CD4-positive, CD25-positive, alpha-beta regulatory T cell (primary cell): ENCODE results near the gene EPHB2. TPM values are rescaled to one million over a fixed set of nuclear protein-coding genes. Genes with fewer than 3 reads are reported as not detected.

Experiments used
- ATAC-seq, 2 donors: fragments of 150-1000 bp; cut with Tn5 transposase; one replicate each; pipeline ENCODE4 v1.10.0; 2021; ENCODE audit warnings: low read depth in 2 of 2, moderate number of reproducible peaks in 2 of 2, moderate library complexity in 1 of 2
- DNase-seq, 3 donors: peaks; one replicate each; pipeline versions ENCODE4 v3.0.0 to v3.0.0-alpha.2; 2012 to 2022; ENCODE audit warnings: mixed read lengths in 1 of 3
- H3K27ac ChIP-seq: one replicate; pipeline ENCODE4 v1.7.0; 2013; ENCODE audit warnings: mild to moderate bottlenecking, low read length; ENCODE audit not compliant: insufficient read depth, poor library complexity, severe bottlenecking
- H3K27me3 ChIP-seq: one replicate; pipeline ENCODE4 v1.7.0; 2013; ENCODE audit warnings: low read length; ENCODE audit not compliant: control insufficient read depth, insufficient read depth
- H3K36me3 ChIP-seq: one replicate; pipeline ENCODE4 v1.7.0; 2013; ENCODE audit warnings: mild to moderate bottlenecking, low read length, moderate library complexity; ENCODE audit not compliant: control insufficient read depth, insufficient read depth
- H3K4me1 ChIP-seq: 2 replicates; pipeline ENCODE4 v1.7.0; 2013; ENCODE audit warnings: mild to moderate bottlenecking, low read length; ENCODE audit not compliant: insufficient read depth, control insufficient read depth, poor library complexity, severe bottlenecking
- H3K4me3 ChIP-seq: one replicate; pipeline ENCODE4 v1.7.0; 2013; ENCODE audit warnings: low read depth, mild to moderate bottlenecking, low read length, moderate library complexity
- H3K9me3 ChIP-seq, 2 experiments: 1 replicate in 1 of 2; 2 replicates in 1 of 2; pipeline ENCODE4 v1.7.0; 2013; ENCODE audit warnings: low read length in 2 of 2, mild to moderate bottlenecking in 1 of 2, moderate library complexity in 1 of 2; ENCODE audit not compliant: control insufficient read depth in 2 of 2
- H3K27ac Mint-ChIP-seq, 3 donors: one replicate each; pipeline ENCODE4 v1.8.0; 2020 to 2022; ENCODE audit warnings: mild to moderate bottlenecking in 3 of 3, mixed read lengths in 3 of 3, moderate library complexity in 2 of 3
- H3K27me3 Mint-ChIP-seq: one replicate; pipeline ENCODE4 v1.8.0; 2022; ENCODE audit warnings: mild to moderate bottlenecking, mixed read lengths
- H3K36me3 Mint-ChIP-seq: one replicate; pipeline ENCODE4 v1.8.0; 2020; ENCODE audit warnings: mixed read lengths
- H3K4me1 Mint-ChIP-seq, 4 donors: one replicate each; pipeline ENCODE4 v1.8.0; 2020 to 2022; ENCODE audit warnings: mixed read lengths in 4 of 4, mild to moderate bottlenecking in 1 of 4
- H3K4me3 Mint-ChIP-seq, 4 donors: one replicate each; pipeline ENCODE4 v1.8.0; 2020 to 2022; ENCODE audit warnings: mild to moderate bottlenecking in 4 of 4, mixed read lengths in 4 of 4, moderate library complexity in 3 of 4
- H3K9me3 Mint-ChIP-seq, 7 donors: one replicate each; pipeline ENCODE4 v1.8.0; 2020 to 2022; ENCODE audit warnings: mixed read lengths in 7 of 7, mild to moderate bottlenecking in 3 of 7, moderate library complexity in 2 of 7
- polyA plus RNA-seq, 4 donors: library from polyadenylated mRNA; unstranded; fragments of 300-500 nt; fragmentation: Illumina TruSeq; gene quantifications; one replicate each; pipeline ENCODE4 v1.2.3, GENCODE V29; 2021
- total RNA-seq: library from RNA; stranded (reverse); gene quantifications from one replicate; pipeline ENCODE4 v1.2.3, GENCODE V29; 2022

Gene EPHB2
- total and polyA plus RNA-seq, 5 donors from 2014 or later, result not detected

DNA sequence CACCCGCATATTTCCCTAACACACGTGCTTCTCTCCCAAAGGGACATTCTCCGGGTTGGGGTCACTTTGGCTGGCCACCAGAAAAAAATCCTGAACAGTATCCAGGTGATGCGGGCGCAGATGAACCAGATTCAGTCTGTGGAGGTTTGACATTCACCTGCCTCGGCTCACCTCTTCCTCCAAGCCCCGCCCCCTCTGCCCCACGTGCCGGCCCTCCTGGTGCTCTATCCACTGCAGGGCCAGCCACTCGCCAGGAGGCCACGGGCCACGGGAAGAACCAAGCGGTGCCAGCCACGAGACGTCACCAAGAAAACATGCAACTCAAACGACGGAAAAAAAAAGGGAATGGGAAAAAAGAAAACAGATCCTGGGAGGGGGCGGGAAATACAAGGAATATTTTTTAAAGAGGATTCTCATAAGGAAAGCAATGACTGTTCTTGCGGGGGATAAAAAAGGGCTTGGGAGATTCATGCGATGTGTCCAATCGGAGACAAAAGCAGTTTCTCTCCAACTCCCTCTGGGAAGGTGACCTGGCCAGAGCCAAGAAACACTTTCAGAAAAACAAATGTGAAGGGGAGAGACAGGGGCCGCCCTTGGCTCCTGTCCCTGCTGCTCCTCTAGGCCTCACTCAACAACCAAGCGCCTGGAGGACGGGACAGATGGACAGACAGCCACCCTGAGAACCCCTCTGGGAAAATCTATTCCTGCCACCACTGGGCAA lies 202.9 kb downstream of the EPHB2 start:
- no peaks in the 10 kb centered on the region for H3K4me1 ChIP-seq
- H3K27ac Mint-ChIP-seq, result no peak overlapping the region
- no peaks in the 10 kb centered on the region for H3K27me3 ChIP-seq
- no peaks in the 10 kb centered on the region for H3K4me1 Mint-ChIP-seq
- ATAC-seq (no peak), DNase-seq (no peak)
- H3K27me3 Mint-ChIP-seq, result peaks cover 14% of the 10 kb centered on the region
- H3K36me3 ChIP-seq, result no peaks in the 10 kb centered on the region
- no peak overlapping the region for H3K4me3 Mint-ChIP-seq
- no peak overlapping the region for H3K4me3 ChIP-seq
- H3K27ac ChIP-seq, result no peak overlapping the region
- H3K36me3 Mint-ChIP-seq, result no peaks in the 10 kb centered on the region
- no peaks in the 10 kb centered on the region for H3K9me3 ChIP-seq
- H3K9me3 Mint-ChIP-seq, result peaks cover 0 to 1% (median 0%) of the 10 kb centered on the region in 7 donors

- Mint-ChIP-seq H3K4me3 (no peak overlapping the region), H3K36me3 (no peaks in the 10 kb centered on the region), H3K27me3 (peaks cover 14% of the 10 kb centered on the region), H3K4me1 (no peaks in the 10 kb centered on the region), H3K27ac (no peak overlapping the region), H3K9me3 (peaks cover 0 to 1% (median 0%) of the 10 kb centered on the region in 7 donors)
- H3K4me1 ChIP-seq, result no peaks in the 10 kb centered on the region
- no peak overlapping the region for H3K4me3 ChIP-seq
- H3K27me3 ChIP-seq, result no peaks in the 10 kb centered on the region
- H3K27ac ChIP-seq, result no peak overlapping the region
- no peaks in the 10 kb centered on the region for H3K9me3 ChIP-seq
- no peak for ATAC-seq
- DNase-seq, result no peak
- H3K36me3 ChIP-seq, result no peaks in the 10 kb centered on the region
Observed at GRCh38 chr1:22914156-22914555, 203.5 kb downstream of the EPHB2 start.

GRCh38 chr1:22914633-22915217 lies 204.1 kb downstream of the EPHB2 start:
- H3K4me1 ChIP-seq, result no peaks in the 10 kb centered on the region
- no peak overlapping the region for H3K4me3 Mint-ChIP-seq
- H3K27ac Mint-ChIP-seq, result no peak overlapping the region
- H3K27ac ChIP-seq, result no peak overlapping the region
- H3K36me3 ChIP-seq, result no peaks in the 10 kb centered on the region
- H3K36me3 Mint-ChIP-seq, result no peaks in the 10 kb centered on the region
- DNase-seq, result no peak
- peaks cover 14% of the 10 kb centered on the region for H3K27me3 Mint-ChIP-seq
- no peak overlapping the region for H3K4me3 ChIP-seq
- H3K9me3 ChIP-seq, result no peaks in the 10 kb centered on the region
- no peaks in the 10 kb centered on the region for H3K4me1 Mint-ChIP-seq
- no peaks in the 10 kb centered on the region for H3K27me3 ChIP-seq
- peaks cover 0 to 1% (median 0%) of the 10 kb centered on the region in 7 donors for H3K9me3 Mint-ChIP-seq
- ATAC-seq, result no peak

GRCh38 chr1:22915231-22915630 lies 204.6 kb downstream of the EPHB2 start:
- no peaks in the 10 kb centered on the region for H3K4me1 ChIP-seq
- no peaks in the 10 kb centered on the region for H3K9me3 ChIP-seq
- H3K4me3 ChIP-seq, result no peak overlapping the region
- no peak overlapping the region for H3K27ac ChIP-seq
- Mint-ChIP-seq H3K36me3 (no peaks in the 10 kb centered on the region), H3K9me3 (peaks cover 0 to 1% (median 0%) of the 10 kb centered on the region in 7 donors), H3K4me3 (no peak overlapping the region), H3K27ac (no peak overlapping the region), H3K27me3 (peaks cover 14% of the 10 kb centered on the region), H3K4me1 (no peaks in the 10 kb centered on the region)
- ATAC-seq, result no peak
- DNase-seq, result no peak
- H3K36me3 ChIP-seq, result no peaks in the 10 kb centered on the region
- no peaks in the 10 kb centered on the region for H3K27me3 ChIP-seq

GRCh38 chr1:22915816-22916470 lies 205.3 kb downstream of the EPHB2 start:
- Mint-ChIP-seq H3K9me3 (peaks cover 0 to 1% (median 0%) of the 10 kb centered on the region in 7 donors), H3K4me1 (no peaks in the 10 kb centered on the region), H3K27ac (no peak overlapping the region), H3K27me3 (peaks cover 14% of the 10 kb centered on the region), H3K36me3 (no peaks in the 10 kb centered on the region), H3K4me3 (no peak overlapping the region)
- Histone ChIP-seq H3K4me1 (no peaks in the 10 kb centered on the region), H3K36me3 (no peaks in the 10 kb centered on the region), H3K27me3 (no peaks in the 10 kb centered on the region), H3K27ac (no peak overlapping the region), H3K9me3 (no peaks in the 10 kb centered on the region), H3K4me3 (no peak overlapping the region)
- no peak for ATAC-seq
- no peak for DNase-seq

DNA sequence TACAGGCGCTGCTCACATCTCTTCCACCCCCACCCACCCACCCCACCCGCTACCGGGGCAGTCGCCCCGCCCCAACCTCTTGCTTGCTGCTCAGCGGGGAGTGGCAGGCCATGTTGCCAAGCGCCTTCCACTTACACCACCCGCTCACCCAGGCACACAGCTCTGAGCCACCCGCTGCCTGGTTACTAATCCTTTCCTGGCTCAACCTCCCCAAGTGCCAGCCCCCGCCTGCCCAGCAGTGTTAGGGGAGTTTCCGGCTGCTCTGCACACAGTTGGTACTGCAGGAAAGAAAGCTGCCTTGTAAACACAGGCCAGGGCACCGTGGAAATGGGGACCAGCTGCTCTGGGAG lies 205.8 kb downstream of the EPHB2 start:
- Mint-ChIP-seq H3K27me3 (peaks cover 14% of the 10 kb centered on the region), H3K4me1 (no peaks in the 10 kb centered on the region)
- DNase-seq, result no peak

GRCh38 chr1:22917989-22918388 lies 207.3 kb downstream of the EPHB2 start:
- DNase-seq (no peak), ATAC-seq (no peak)
- Histone ChIP-seq H3K27me3 (no peaks in the 10 kb centered on the region), H3K4me3 (no peak overlapping the region), H3K9me3 (no peaks in the 10 kb centered on the region), H3K36me3 (no peaks in the 10 kb centered on the region), H3K27ac (no peak overlapping the region), H3K4me1 (no peaks in the 10 kb centered on the region)
- H3K9me3 Mint-ChIP-seq, result peaks cover 0 to 1% (median 0%) of the 10 kb centered on the region in 7 donors
- no peak overlapping the region for H3K27ac Mint-ChIP-seq
- no peaks in the 10 kb centered on the region for H3K4me1 Mint-ChIP-seq
- H3K27me3 Mint-ChIP-seq, result peaks cover 14% of the 10 kb centered on the region
- no peaks in the 10 kb centered on the region for H3K36me3 Mint-ChIP-seq
- no peak overlapping the region for H3K4me3 Mint-ChIP-seq

More for the DNA sequence above, 205.8 kb downstream of the EPHB2 start:
- H3K27me3 ChIP-seq, result no peaks in the 10 kb centered on the region
- H3K27ac Mint-ChIP-seq, result no peak overlapping the region
- H3K27ac ChIP-seq, result no peak overlapping the region
- H3K36me3 ChIP-seq, result no peaks in the 10 kb centered on the region
- ATAC-seq, result no peak
- H3K9me3 ChIP-seq, result no peaks in the 10 kb centered on the region
- no peaks in the 10 kb centered on the region for H3K4me1 ChIP-seq
- no peak overlapping the region for H3K4me3 ChIP-seq
- peaks cover 0 to 1% (median 0%) of the 10 kb centered on the region in 7 donors for H3K9me3 Mint-ChIP-seq
- H3K4me3 Mint-ChIP-seq, result no peak overlapping the region
- H3K36me3 Mint-ChIP-seq, result no peaks in the 10 kb centered on the region
